ENCODE measurements around the gene MIEF2. TPM values are rescaled to one million over a fixed set of nuclear protein-coding genes. Genes with fewer than 3 reads are reported as not detected.

Gene MIEF2
- total and polyA plus RNA-seq, 10 of the 15 experiments (the other 5 are each of a cell fraction or from before 2014, with no cell fraction given) = 0.16 to 9.2 (median 4.1) TPM

DNA sequence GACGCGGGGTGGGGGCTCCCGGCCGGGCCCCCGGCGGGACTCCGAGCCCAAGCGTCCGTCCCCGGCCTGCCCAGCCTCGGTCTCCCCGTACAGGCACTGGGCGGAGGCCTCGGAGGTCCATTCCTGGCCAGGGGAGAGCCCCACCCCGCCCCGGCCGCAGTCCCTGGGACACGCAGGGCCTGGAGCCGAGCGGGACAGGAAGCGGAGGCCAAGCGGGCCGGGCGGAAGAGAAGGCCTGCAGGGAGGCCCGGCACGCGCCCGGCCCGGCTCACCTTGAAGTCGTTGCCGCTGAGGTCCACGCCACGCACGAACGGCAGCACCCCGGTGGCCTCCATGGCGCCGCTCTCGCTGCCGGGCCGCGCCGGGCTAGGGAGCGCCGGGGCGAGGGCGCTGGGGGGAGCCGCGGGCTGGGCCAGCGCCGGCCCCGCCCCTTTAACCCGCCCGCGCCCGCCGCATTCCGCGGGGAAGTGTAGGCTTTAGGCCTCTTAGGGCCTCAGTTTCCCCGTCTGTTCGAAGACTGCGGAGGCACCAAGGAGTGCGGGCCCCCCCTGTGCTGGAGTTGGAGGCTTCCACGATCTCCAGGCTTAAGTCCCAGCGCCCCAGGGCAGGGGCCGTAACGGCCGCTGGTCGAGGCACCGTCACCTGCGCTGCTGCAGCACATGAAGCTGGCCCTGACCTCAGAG is 2.0 kb upstream of the MIEF2 start, which contains the start of gene FLII:
TSS of gene FLII (minus strand) at position 383 of the 683 bp plus-strand sequence. CDS start at position 335, 48 bp downstream.
- ChIA-PET SMC1A (ENCODE audit: uncharacterized antibody, unreplicated experiment) (no interaction called here), CTCF (interaction anchor here (1.0 kb wide), 1 partner anchor 9 kb away, joined by 4 read pairs; no protein-coding TSS in a partner anchor), RAD21 (ENCODE audit: unreplicated experiment) (no interaction called here), POLR2A (interaction anchor here (0.9 kb wide), 1 partner anchor 33 kb away, joined by 4 read pairs; the partner anchor contains the start of gene LLGL1)
- peaks cover 14% of the 10 kb centered on the region for H3K79me2 ChIP-seq (ENCODE audit: control insufficient read depth, insufficient read depth, low read length)
- peak within 1 kb of the TSS; percentile 97 for H3K4me3 ChIP-seq
- no peaks in the 10 kb centered on the region for H3K27me3 ChIP-seq (replicated peaks in 1 of 2; ENCODE audit: control insufficient read depth in 2 of 2, insufficient read depth in 2 of 2, low read length in 1 of 2)
- H3K4me2 ChIP-seq (ENCODE audit: control insufficient read depth, insufficient read depth) = peak within 1 kb of the TSS; percentile 77
- peaks cover 21% of the 10 kb centered on the region for H3K4me1 ChIP-seq (ENCODE audit: control insufficient read depth, insufficient read depth, low read length)
- H3K36me3 ChIP-seq (ENCODE audit: control insufficient read depth in 2 of 2, insufficient read depth in 2 of 2, low read length in 1 of 2) = peaks cover 7 to 9% of the 10 kb centered on the region in 2 experiments; a peak in 3 of 4 replicates
- BruUV-seq (replicated peaks) = no TSS peak
- peak within 1 kb of the TSS; percentile 89 for H3K27ac ChIP-seq (ENCODE audit: control insufficient read depth, insufficient read depth)
- H2AFZ ChIP-seq (ENCODE audit: control insufficient read depth, low read depth, low read length) = peak within 1 kb of the TSS; percentile 96
- FAIRE-seq (no peak), ATAC-seq (peak; percentile 58), DNase-seq (ENCODE audit: low read depth, low spot score) (no peak)
- under 1% methylated on average over 30 of the region's 71 CpGs for WGBS (ENCODE audit: insufficient coverage, insufficient replicate concordance, low lambda C conversion rate, missing lambda C conversion rate)
- no peaks in the 10 kb centered on the region for H3K9me3 ChIP-seq (replicated peaks; ENCODE audit: control insufficient read depth, insufficient read depth, low read length)
- intact Hi-C loops (cut with micrococcal nuclease; ENCODE audit: unreplicated experiment) = no loop called here
- no peaks in the 10 kb centered on the region for H4K20me1 ChIP-seq (ENCODE audit: control insufficient read depth, insufficient read depth)
- in situ Hi-C loops (cut with MboI) = no loop called here
- peak within 1 kb of the TSS; percentile 89 for H3K9ac ChIP-seq (ENCODE audit: control insufficient read depth, insufficient read depth, low read length)
- TF ChIP-seq RB1 (IDR thresholded peaks at IDR 0.05; ENCODE audit: borderline replicate concordance) (peak; percentile 82; the same call in 1 of the 2 replicates), SREBF1 (IDR thresholded peaks at IDR 0.05; ENCODE audit: low read length) (no peak), BACH1 (IDR thresholded peaks at IDR 0.05; ENCODE audit: borderline replicate concordance) (peak; percentile 78), NR2C1 (IDR thresholded peaks at IDR 0.05) (peak; percentile 37; the same call in 1 of the 2 replicates), CHD2 (IDR thresholded peaks at IDR 0.05; ENCODE audit: borderline replicate concordance, low read depth, low read length) (0 out of 2 replicates have a peak, but pooled peaks have one; percentile 16), SP1 (IDR thresholded peaks at IDR 0.05; ENCODE audit: low read depth, low read length) (peak; percentile 8), RUNX3 (IDR thresholded peaks at IDR 0.05; ENCODE audit: low read length) (no peak), KLF5 (IDR thresholded peaks at IDR 0.05; ENCODE audit: partially characterized antibody) (peak; percentile 57), LARP7 (IDR thresholded peaks at IDR 0.05) (peak; percentile 88), NFXL1 (IDR thresholded peaks at IDR 0.05; ENCODE audit: borderline replicate concordance) (0 out of 2 replicates have a peak, but pooled peaks have one; percentile 52), BHLHE40 (IDR thresholded peaks at IDR 0.05; ENCODE audit: borderline replicate concordance in 1 of 2, low read depth in 2 of 2, low read length in 1 of 2) (peak; percentile 34 to 76; a peak in 3 of 4 replicates)
- TF ChIP-seq, protein P1, sequence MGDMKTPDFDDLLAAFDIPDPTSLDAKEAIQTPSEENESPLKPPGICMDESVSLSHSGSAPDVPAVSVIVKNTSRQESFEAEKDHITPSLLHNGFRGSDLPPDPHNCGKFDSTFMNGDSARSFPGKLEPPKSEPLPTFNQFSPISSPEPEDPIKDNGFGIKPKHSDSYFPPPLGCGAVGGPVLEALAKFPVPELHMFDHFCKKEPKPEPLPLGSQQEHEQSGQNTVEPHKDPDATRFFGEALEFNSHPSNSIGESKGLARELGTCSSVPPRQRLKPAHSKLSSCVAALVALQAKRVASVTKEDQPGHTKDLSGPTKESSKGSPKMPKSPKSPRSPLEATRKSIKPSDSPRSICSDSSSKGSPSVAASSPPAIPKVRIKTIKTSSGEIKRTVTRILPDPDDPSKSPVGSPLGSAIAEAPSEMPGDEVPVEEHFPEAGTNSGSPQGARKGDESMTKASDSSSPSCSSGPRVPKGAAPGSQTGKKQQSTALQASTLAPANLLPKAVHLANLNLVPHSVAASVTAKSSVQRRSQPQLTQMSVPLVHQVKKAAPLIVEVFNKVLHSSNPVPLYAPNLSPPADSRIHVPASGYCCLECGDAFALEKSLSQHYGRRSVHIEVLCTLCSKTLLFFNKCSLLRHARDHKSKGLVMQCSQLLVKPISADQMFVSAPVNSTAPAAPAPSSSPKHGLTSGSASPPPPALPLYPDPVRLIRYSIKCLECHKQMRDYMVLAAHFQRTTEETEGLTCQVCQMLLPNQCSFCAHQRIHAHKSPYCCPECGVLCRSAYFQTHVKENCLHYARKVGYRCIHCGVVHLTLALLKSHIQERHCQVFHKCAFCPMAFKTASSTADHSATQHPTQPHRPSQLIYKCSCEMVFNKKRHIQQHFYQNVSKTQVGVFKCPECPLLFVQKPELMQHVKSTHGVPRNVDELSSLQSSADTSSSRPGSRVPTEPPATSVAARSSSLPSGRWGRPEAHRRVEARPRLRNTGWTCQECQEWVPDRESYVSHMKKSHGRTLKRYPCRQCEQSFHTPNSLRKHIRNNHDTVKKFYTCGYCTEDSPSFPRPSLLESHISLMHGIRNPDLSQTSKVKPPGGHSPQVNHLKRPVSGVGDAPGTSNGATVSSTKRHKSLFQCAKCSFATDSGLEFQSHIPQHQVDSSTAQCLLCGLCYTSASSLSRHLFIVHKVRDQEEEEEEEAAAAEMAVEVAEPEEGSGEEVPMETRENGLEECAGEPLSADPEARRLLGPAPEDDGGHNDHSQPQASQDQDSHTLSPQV (IDR thresholded peaks at IDR 0.05) = peak; percentile 29; the same call in 1 of the 2 replicates
- TF ChIP-seq, protein P2, sequence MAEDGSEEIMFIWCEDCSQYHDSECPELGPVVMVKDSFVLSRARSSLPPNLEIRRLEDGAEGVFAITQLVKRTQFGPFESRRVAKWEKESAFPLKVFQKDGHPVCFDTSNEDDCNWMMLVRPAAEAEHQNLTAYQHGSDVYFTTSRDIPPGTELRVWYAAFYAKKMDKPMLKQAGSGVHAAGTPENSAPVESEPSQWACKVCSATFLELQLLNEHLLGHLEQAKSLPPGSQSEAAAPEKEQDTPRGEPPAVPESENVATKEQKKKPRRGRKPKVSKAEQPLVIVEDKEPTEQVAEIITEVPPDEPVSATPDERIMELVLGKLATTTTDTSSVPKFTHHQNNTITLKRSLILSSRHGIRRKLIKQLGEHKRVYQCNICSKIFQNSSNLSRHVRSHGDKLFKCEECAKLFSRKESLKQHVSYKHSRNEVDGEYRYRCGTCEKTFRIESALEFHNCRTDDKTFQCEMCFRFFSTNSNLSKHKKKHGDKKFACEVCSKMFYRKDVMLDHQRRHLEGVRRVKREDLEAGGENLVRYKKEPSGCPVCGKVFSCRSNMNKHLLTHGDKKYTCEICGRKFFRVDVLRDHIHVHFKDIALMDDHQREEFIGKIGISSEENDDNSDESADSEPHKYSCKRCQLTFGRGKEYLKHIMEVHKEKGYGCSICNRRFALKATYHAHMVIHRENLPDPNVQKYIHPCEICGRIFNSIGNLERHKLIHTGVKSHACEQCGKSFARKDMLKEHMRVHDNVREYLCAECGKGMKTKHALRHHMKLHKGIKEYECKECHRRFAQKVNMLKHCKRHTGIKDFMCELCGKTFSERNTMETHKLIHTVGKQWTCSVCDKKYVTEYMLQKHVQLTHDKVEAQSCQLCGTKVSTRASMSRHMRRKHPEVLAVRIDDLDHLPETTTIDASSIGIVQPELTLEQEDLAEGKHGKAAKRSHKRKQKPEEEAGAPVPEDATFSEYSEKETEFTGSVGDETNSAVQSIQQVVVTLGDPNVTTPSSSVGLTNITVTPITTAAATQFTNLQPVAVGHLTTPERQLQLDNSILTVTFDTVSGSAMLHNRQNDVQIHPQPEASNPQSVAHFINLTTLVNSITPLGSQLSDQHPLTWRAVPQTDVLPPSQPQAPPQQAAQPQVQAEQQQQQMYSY (CRISPR knock-in tag; IDR thresholded peaks at IDR 0.05) = no peak
- TF ChIP-seq, protein P3, sequence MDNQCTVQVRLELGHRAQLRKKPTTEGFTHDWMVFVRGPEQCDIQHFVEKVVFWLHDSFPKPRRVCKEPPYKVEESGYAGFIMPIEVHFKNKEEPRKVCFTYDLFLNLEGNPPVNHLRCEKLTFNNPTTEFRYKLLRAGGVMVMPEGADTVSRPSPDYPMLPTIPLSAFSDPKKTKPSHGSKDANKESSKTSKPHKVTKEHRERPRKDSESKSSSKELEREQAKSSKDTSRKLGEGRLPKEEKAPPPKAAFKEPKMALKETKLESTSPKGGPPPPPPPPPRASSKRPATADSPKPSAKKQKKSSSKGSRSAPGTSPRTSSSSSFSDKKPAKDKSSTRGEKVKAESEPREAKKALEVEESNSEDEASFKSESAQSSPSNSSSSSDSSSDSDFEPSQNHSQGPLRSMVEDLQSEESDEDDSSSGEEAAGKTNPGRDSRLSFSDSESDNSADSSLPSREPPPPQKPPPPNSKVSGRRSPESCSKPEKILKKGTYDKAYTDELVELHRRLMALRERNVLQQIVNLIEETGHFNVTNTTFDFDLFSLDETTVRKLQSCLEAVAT (IDR thresholded peaks at IDR 0.05) = no peak

All from GM12878 (cell line).